Measurements from ENCODE around the gene BCKDK. TPM values are rescaled to one million over a fixed set of nuclear protein-coding genes. Genes with fewer than 3 reads are reported as not detected.

BCKDK gene
- polyA plus RNA-seq, 3 donors = 76.5 to 93.5 (median 90.8) TPM

- H3K9ac ChIP-seq (ENCODE audit: insufficient read depth, low read length, poor library complexity, severe bottlenecking) = no peak overlapping the region
- WGBS (ENCODE audit: insufficient coverage) = 91% methylated on average over 8 of the region's 14 CpGs
- no peak overlapping the region for H2AFZ ChIP-seq (ENCODE audit: insufficient read depth, low read depth, low read length, poor library complexity, severe bottlenecking)
- no peaks in the 10 kb centered on the region for H3K27me3 ChIP-seq (ENCODE audit: control insufficient read depth in 2 of 2, insufficient read depth in 2 of 2, low read length in 2 of 2)
- no peak overlapping the region for H3K4me2 ChIP-seq (replicated peaks; ENCODE audit: extremely low read depth, low read length, poor library complexity, severe bottlenecking)
- peak overlapping the region in 1 of 2 donors; percentile 56 for H3K27ac ChIP-seq (ENCODE audit: low read depth in 1 of 2, low read length in 2 of 2)
- DNase-seq = no peak
- H3K27me3 Mint-ChIP-seq (ENCODE audit: low read depth in 3 of 3) = peaks cover 0 to 5% (median 3%) of the 10 kb centered on the region in 3 donors
- H3K36me3 ChIP-seq (replicated peaks in 1 of 2; ENCODE audit: control insufficient read depth in 1 of 2, insufficient read depth in 2 of 2, low read length in 2 of 2) = peaks cover 62 to 94% of the 10 kb centered on the region in 2 donors
- H3K4me3 Mint-ChIP-seq = no peak overlapping the region
- H3K4me3 ChIP-seq (replicated peaks in 1 of 3; ENCODE audit: low read depth in 2 of 3, low read length in 3 of 3) = no peak overlapping the region
- peaks cover 27% of the 10 kb centered on the region for H3K4me1 Mint-ChIP-seq
- intact Hi-C loops (cut with micrococcal nuclease) = no loop called here
- TF ChIP-seq CTCF (IDR thresholded peaks at IDR 0.05) = no peak
- H4K20me1 ChIP-seq (ENCODE audit: insufficient read depth, low read length) = peaks cover 76% of the 10 kb centered on the region
- H3K9me3 ChIP-seq (replicated peaks in 1 of 2; ENCODE audit: control insufficient read depth in 1 of 2, insufficient read depth in 1 of 2, low read length in 2 of 2) = no peaks in the 10 kb centered on the region
- peaks cover 10 to 23% of the 10 kb centered on the region in 2 donors for H3K4me1 ChIP-seq (ENCODE audit: control insufficient read depth in 1 of 2, insufficient read depth in 2 of 2, low read length in 2 of 2)
- peaks cover 49% of the 10 kb centered on the region for H3K79me2 ChIP-seq (ENCODE audit: insufficient read depth, low read length)
- H3K27ac Mint-ChIP-seq = peak overlapping the region in 4 of 7 donors; percentile 6 to 89 (median 29)
- peaks cover 53 to 72% of the 10 kb centered on the region in 2 donors for H3K36me3 Mint-ChIP-seq
- H3K9me3 Mint-ChIP-seq = no peaks in the 10 kb centered on the region
Observed at GRCh38 chr16:31082368-31083045, 25.7 kb upstream of the BCKDK start.

- TF ChIP-seq CTCF (IDR thresholded peaks at IDR 0.05) = no peak
- Mint-ChIP-seq H3K27ac (peak overlapping the region in 5 of 7 donors; percentile 30 to 66 (median 50)), H3K4me1 (peaks cover 26% of the 10 kb centered on the region), H3K9me3 (no peaks in the 10 kb centered on the region), H3K36me3 (peaks cover 47 to 66% of the 10 kb centered on the region in 2 donors), H3K4me3 (no peak overlapping the region), H3K27me3 (ENCODE audit: low read depth in 3 of 3) (peaks cover 0 to 3% (median 3%) of the 10 kb centered on the region in 3 donors)
- intact Hi-C loops (cut with micrococcal nuclease) = no loop called here
- no peak overlapping the region for H3K27ac ChIP-seq (ENCODE audit: low read depth in 1 of 2, low read length in 2 of 2)
- H3K9me3 ChIP-seq (replicated peaks in 1 of 2; ENCODE audit: control insufficient read depth in 1 of 2, insufficient read depth in 1 of 2, low read length in 2 of 2) = no peaks in the 10 kb centered on the region
- peaks cover 10 to 23% of the 10 kb centered on the region in 2 donors for H3K4me1 ChIP-seq (ENCODE audit: control insufficient read depth in 1 of 2, insufficient read depth in 2 of 2, low read length in 2 of 2)
- no peak overlapping the region for H3K4me2 ChIP-seq (replicated peaks; ENCODE audit: extremely low read depth, low read length, poor library complexity, severe bottlenecking)
- peak overlapping the region; percentile 8 for H3K9ac ChIP-seq (ENCODE audit: insufficient read depth, low read length, poor library complexity, severe bottlenecking)
- peaks cover 70% of the 10 kb centered on the region for H4K20me1 ChIP-seq (ENCODE audit: insufficient read depth, low read length)
- WGBS (ENCODE audit: insufficient coverage) = no CpG with 5 or more reads among the region's 9 CpGs
- no peak overlapping the region for H2AFZ ChIP-seq (ENCODE audit: insufficient read depth, low read depth, low read length, poor library complexity, severe bottlenecking)
- no peak overlapping the region for H3K4me3 ChIP-seq (replicated peaks in 1 of 3; ENCODE audit: low read depth in 2 of 3, low read length in 3 of 3)
- H3K36me3 ChIP-seq (replicated peaks in 1 of 2; ENCODE audit: control insufficient read depth in 1 of 2, insufficient read depth in 2 of 2, low read length in 2 of 2) = peaks cover 57 to 90% of the 10 kb centered on the region in 2 donors
- H3K27me3 ChIP-seq (ENCODE audit: control insufficient read depth in 2 of 2, insufficient read depth in 2 of 2, low read length in 2 of 2) = no peaks in the 10 kb centered on the region
- no peak for DNase-seq
- H3K79me2 ChIP-seq (ENCODE audit: insufficient read depth, low read length) = peaks cover 43% of the 10 kb centered on the region
Observed at GRCh38 chr16:31083081-31083480, 25.1 kb upstream of the BCKDK start.

Measured in CD14-positive monocyte (primary cell).